Measurements from ENCODE around the gene E2F2. TPM values are rescaled to one million over a fixed set of nuclear protein-coding genes. Genes with fewer than 3 reads are reported as not detected.
"Not testable (repeated sequence)": the region's sequence is repeated elsewhere in the genome, so short reads cannot be mapped to it uniquely, and the experiment has no call there.

The E2F2 gene
- polyA plus RNA-seq, 1 donor = 2.8 TPM

DNA sequence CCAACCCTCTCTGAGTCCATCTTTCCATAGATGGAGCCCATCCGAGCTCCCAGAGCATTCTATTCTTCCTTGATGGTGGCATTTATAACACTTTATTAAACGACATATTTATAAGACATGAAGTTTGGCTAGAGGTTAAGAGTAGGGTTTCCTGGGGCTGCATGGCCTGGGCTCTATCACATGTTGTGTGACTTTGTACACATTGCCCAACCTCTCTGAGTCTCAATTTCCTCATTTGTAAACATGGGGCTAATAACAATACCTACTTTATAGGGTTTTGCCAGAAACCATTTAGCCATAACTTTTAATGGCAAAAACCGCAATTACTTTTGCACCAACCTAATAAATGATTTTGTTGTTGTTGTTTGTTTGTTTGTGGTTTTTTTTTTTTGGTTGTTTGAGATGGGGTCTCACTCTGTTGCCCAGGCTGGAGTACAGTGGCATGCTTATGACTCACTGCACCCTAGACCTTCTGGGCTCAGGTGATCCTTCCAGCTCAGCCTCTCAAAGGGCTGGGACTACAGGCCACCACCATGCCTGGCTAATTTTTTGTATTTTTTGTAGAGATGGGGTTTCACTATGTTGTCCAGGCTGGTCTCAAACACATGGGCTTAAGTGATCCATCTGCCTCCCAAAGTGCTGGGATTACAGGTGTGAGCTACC lies 33.1 kb downstream of the E2F2 start:
- WGBS (ENCODE audit: insufficient coverage, low lambda C conversion rate) = 100% methylated on average over 1 of the region's 3 CpGs
- Histone ChIP-seq H3K27me3 (ENCODE audit: control insufficient read depth, insufficient read depth, low read length) (no peaks in the 10 kb centered on the region), H3K4me3 (ENCODE audit: low read length) (no peak overlapping the region), H3K4me1 (ENCODE audit: control insufficient read depth, insufficient read depth, low read length) (no peaks in the 10 kb centered on the region), H3K9me3 (ENCODE audit: control insufficient read depth, low read depth, low read length) (no peaks in the 10 kb centered on the region), H3K27ac (ENCODE audit: low read length) (no peak overlapping the region), H3K36me3 (ENCODE audit: control insufficient read depth, insufficient read depth, low read length) (no peaks in the 10 kb centered on the region)
- no peak for DNase-seq

GRCh38 chr1:23496490-23497181 lies 34.4 kb downstream of the E2F2 start:
- DNase-seq = no peak
- Histone ChIP-seq H3K4me3 (ENCODE audit: low read length) (no peak overlapping the region), H3K4me1 (ENCODE audit: control insufficient read depth, insufficient read depth, low read length) (no peaks in the 10 kb centered on the region), H3K27me3 (ENCODE audit: control insufficient read depth, insufficient read depth, low read length) (no peaks in the 10 kb centered on the region), H3K36me3 (ENCODE audit: control insufficient read depth, insufficient read depth, low read length) (no peaks in the 10 kb centered on the region), H3K27ac (ENCODE audit: low read length) (no peak overlapping the region), H3K9me3 (ENCODE audit: control insufficient read depth, low read depth, low read length) (no peaks in the 10 kb centered on the region)
- WGBS (ENCODE audit: insufficient coverage, low lambda C conversion rate) = 93% methylated on average over 3 of the region's 7 CpGs

- not testable (repeated sequence) for H3K36me3 ChIP-seq (ENCODE audit: control insufficient read depth, insufficient read depth, low read length); H3K27ac ChIP-seq (ENCODE audit: low read length); H3K4me1 ChIP-seq (ENCODE audit: control insufficient read depth, insufficient read depth, low read length); DNase-seq; H3K4me3 ChIP-seq (ENCODE audit: low read length); H3K27me3 ChIP-seq (ENCODE audit: control insufficient read depth, insufficient read depth, low read length); H3K9me3 ChIP-seq (ENCODE audit: control insufficient read depth, low read depth, low read length)
- no CpG with 5 or more reads among the region's 6 CpGs for WGBS (ENCODE audit: insufficient coverage, low lambda C conversion rate)
Measured at GRCh38 chr1:23494836-23495235, 36.2 kb downstream of the E2F2 start.

DNA sequence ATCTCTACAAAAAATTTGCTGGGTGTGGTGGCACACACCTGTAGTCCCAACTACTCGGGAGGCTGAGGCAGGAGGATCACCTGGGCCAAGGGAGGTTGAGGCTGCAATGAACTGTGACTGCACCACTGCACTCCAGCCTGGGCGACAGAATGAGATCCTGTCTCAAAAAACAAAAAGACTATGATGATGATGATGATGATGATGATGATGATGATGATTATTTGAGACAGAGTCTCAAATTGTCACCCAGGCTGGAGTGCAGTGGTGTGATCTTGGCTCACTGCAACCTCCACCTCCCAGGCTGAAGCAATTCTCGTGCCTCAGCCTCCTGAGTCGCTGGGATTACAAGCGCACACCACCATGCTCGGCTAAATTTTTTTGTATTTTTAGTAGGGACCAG lies 38.3 kb downstream of the E2F2 start:
- not testable (repeated sequence) for H3K4me1 ChIP-seq (ENCODE audit: control insufficient read depth, insufficient read depth, low read length); H3K36me3 ChIP-seq (ENCODE audit: control insufficient read depth, insufficient read depth, low read length); H3K27me3 ChIP-seq (ENCODE audit: control insufficient read depth, insufficient read depth, low read length); H3K4me3 ChIP-seq (ENCODE audit: low read length); H3K27ac ChIP-seq (ENCODE audit: low read length); DNase-seq; H3K9me3 ChIP-seq (ENCODE audit: control insufficient read depth, low read depth, low read length)
- no CpG with 5 or more reads among the region's 6 CpGs for WGBS (ENCODE audit: insufficient coverage, low lambda C conversion rate)

GRCh38 chr1:23492132-23492720 lies 38.8 kb downstream of the E2F2 start:
- DNase-seq = no peak
- Histone ChIP-seq H3K36me3 (ENCODE audit: control insufficient read depth, insufficient read depth, low read length) (no peaks in the 10 kb centered on the region), H3K9me3 (ENCODE audit: control insufficient read depth, low read depth, low read length) (no peaks in the 10 kb centered on the region), H3K4me3 (ENCODE audit: low read length) (no peak overlapping the region), H3K27ac (ENCODE audit: low read length) (no peak overlapping the region), H3K4me1 (ENCODE audit: control insufficient read depth, insufficient read depth, low read length) (no peaks in the 10 kb centered on the region), H3K27me3 (ENCODE audit: control insufficient read depth, insufficient read depth, low read length) (peaks cover 9% of the 10 kb centered on the region)
- WGBS (ENCODE audit: insufficient coverage, low lambda C conversion rate) = no CpG with 5 or more reads among the region's 3 CpGs

DNA sequence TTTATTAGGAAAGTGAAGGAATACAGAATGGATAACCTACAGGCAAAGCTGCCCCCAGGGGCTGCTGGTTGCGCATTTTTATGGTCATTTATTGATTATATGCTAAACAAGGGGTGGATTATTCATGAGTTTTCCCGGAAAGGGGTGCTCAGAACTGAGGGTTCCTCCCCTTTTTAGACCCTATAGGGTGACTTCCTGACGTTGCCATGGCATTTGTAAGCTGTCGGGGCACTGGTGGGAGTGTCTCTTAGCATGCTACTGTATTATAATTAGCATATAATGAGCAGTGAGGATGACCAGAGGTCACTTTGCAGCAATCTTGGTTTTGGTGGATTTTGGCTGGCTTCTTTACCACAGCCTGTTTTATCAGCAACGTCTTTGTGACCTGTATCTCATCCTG lies 41.2 kb downstream of the E2F2 start:
- no CpG with 5 or more reads among the region's 5 CpGs for WGBS (ENCODE audit: insufficient coverage, low lambda C conversion rate)
- no peaks in the 10 kb centered on the region for H3K9me3 ChIP-seq (ENCODE audit: control insufficient read depth, low read depth, low read length)
- H3K27me3 ChIP-seq (ENCODE audit: control insufficient read depth, insufficient read depth, low read length) = peaks cover 11% of the 10 kb centered on the region
- no peak overlapping the region for H3K4me3 ChIP-seq (ENCODE audit: low read length)
- H3K36me3 ChIP-seq (ENCODE audit: control insufficient read depth, insufficient read depth, low read length) = no peaks in the 10 kb centered on the region
- no peak for DNase-seq
- peaks cover 2% of the 10 kb centered on the region for H3K4me1 ChIP-seq (ENCODE audit: control insufficient read depth, insufficient read depth, low read length)
- no peak overlapping the region for H3K27ac ChIP-seq (ENCODE audit: low read length)

DNA sequence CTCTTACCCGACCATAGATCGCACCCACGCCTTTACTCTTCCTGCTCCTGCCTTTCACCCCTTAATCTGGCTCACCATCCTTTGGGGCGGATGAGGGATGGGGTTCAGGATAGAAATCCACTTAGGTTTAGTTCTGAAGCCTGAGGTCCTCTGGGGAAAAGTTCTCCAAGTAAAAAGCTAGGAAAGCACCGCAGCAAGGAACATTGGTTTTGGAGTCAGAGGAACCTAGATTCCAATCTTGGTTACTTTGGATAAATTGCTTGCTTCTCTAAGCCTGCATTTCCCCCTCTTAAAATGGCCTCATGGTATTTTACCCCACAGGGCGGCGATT lies 46.1 kb downstream of the E2F2 start:
- no peak overlapping the region for H3K4me3 ChIP-seq (ENCODE audit: low read length)
- H3K27ac ChIP-seq (ENCODE audit: low read length) = no peak overlapping the region
- H3K9me3 ChIP-seq (ENCODE audit: control insufficient read depth, low read depth, low read length) = no peaks in the 10 kb centered on the region
- peaks cover 13% of the 10 kb centered on the region for H3K27me3 ChIP-seq (ENCODE audit: control insufficient read depth, insufficient read depth, low read length)
- no peak for DNase-seq
- peaks cover 13% of the 10 kb centered on the region for H3K4me1 ChIP-seq (ENCODE audit: control insufficient read depth, insufficient read depth, low read length)
- 80% methylated on average over 2 of the region's 7 CpGs for WGBS (ENCODE audit: insufficient coverage, low lambda C conversion rate)
- H3K36me3 ChIP-seq (ENCODE audit: control insufficient read depth, insufficient read depth, low read length) = no peaks in the 10 kb centered on the region

- no peaks in the 10 kb centered on the region for H3K36me3 ChIP-seq (ENCODE audit: control insufficient read depth, insufficient read depth, low read length)
- DNase-seq = peak; percentile 87 to 89
- H3K27me3 ChIP-seq (ENCODE audit: control insufficient read depth, insufficient read depth, low read length) = peaks cover 8% of the 10 kb centered on the region
- H3K9me3 ChIP-seq (ENCODE audit: control insufficient read depth, low read depth, low read length) = no peaks in the 10 kb centered on the region
- WGBS (ENCODE audit: insufficient coverage, low lambda C conversion rate) = 0% methylated on average over 1 of the region's 54 CpGs
- peak overlapping the region; percentile 48 for H3K4me3 ChIP-seq (ENCODE audit: low read length)
- peak overlapping the region; percentile 56 for H3K27ac ChIP-seq (ENCODE audit: low read length)
- peaks cover 13% of the 10 kb centered on the region for H3K4me1 ChIP-seq (ENCODE audit: control insufficient read depth, insufficient read depth, low read length)
Measured at GRCh38 chr1:23484253-23485001, 46.6 kb downstream of the E2F2 start.

DNA sequence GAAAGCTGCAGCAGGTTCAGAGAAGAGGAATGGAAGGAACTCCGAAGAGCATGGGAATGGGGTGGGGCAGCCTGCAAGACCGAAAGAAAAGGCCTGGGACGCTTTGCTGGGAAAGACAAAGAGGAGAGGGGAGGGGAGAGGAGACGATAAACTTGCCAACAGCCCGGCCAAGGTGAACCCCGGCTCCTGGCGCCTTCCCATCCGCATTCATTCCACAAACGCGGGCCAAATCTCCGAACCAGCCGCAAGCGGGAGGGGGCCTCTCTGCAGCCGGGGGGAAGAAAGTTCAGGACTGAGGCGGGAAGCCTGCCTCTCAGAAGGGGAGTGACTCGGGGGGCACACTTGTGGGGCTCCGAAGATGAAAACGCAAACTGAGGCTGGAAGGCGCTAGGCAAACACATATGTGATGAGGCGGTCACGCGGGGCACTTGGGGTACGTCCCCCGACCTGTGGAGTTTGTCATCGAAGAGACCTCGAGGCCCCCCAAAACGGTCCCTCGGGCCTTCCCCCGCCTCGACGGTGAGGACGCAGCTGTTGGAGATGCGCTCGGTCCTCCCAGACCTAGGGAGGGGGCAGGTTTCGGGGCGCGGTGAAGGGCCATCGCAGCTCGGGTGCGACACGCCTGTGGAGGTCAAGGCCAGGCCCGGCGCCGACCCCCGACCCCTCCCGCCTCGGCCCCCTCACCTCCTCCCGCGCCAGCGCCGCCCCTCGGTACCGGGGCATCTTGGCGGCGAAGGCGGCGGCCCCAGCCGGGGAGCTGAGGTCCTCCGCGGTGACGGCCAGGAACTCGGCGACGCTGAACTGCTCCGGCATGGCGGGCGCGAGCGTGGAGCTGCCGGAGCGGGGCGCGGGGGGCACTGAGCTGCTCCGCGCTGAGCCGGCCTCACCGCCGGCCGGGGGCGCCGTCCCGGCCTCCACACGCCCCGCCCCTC lies 47.4 kb downstream of the E2F2 start, which contains the start of gene ASAP3:
Gene ASAP3 (minus strand): TSS at position 859 of the 932 bp plus-strand sequence. CDS start 46 bp downstream, at position 813.
- H3K9me3 ChIP-seq (ENCODE audit: control insufficient read depth, low read depth, low read length) = no peaks in the 10 kb centered on the region
- H3K27me3 ChIP-seq (ENCODE audit: control insufficient read depth, insufficient read depth, low read length) = peaks cover 8% of the 10 kb centered on the region
- WGBS (ENCODE audit: insufficient coverage, low lambda C conversion rate) = 0% methylated on average over 2 of the region's 84 CpGs
- H3K4me1 ChIP-seq (ENCODE audit: control insufficient read depth, insufficient read depth, low read length) = peaks cover 13% of the 10 kb centered on the region
- DNase-seq = peak; percentile 16 to 49
- peak within 1 kb of the TSS; percentile 56 for H3K27ac ChIP-seq (ENCODE audit: low read length)
- H3K36me3 ChIP-seq (ENCODE audit: control insufficient read depth, insufficient read depth, low read length) = no peaks in the 10 kb centered on the region
- peak within 1 kb of the TSS; percentile 67 for H3K4me3 ChIP-seq (ENCODE audit: low read length)
